CD4-positive, alpha-beta memory T cell (primary cell): ENCODE measurements around the gene PNKD. TPM values are rescaled to one million over a fixed set of nuclear protein-coding genes. Genes with fewer than 3 reads are reported as not detected.

Experiments
- CTCF ChIA-PET: fragments of 350-600 bp; sonication (Branson Sonifier 250); formaldehyde crosslinking; loops from one replicate; lab custom pipeline; 2021; ENCODE audit warnings: inconsistent platforms; ENCODE audit not compliant: partially characterized antibody; lab: Charles Lee
- POLR2A ChIA-PET: fragments of 350-600 bp; sonication (Branson Sonifier 250); formaldehyde crosslinking; loops from one replicate; lab custom pipeline; 2021; ENCODE audit not compliant: partially characterized antibody; lab: Charles Lee
- DNase-seq, 5 donors: peaks; one replicate each; pipeline versions ENCODE4 v3.0.0 to v3.0.0-alpha.2; 2020 to 2022; ENCODE audit warnings: mixed read lengths in 1 of 5
- H3K27ac ChIP-seq: one replicate; pipeline ENCODE4 v1.7.0; 2013; ENCODE audit warnings: low read depth, low read length
- H3K27me3 ChIP-seq: 2 replicates; pipeline ENCODE4 v1.7.0; 2013; ENCODE audit warnings: mild to moderate bottlenecking, low read length, moderate library complexity; ENCODE audit not compliant: insufficient read depth
- H3K36me3 ChIP-seq: 2 replicates; pipeline ENCODE4 v1.7.0; 2013; ENCODE audit warnings: mild to moderate bottlenecking, low read length, moderate library complexity; ENCODE audit not compliant: insufficient read depth
- H3K4me1 ChIP-seq: 2 replicates; pipeline ENCODE4 v1.7.0; 2013; ENCODE audit warnings: mild to moderate bottlenecking, low read length, moderate library complexity; ENCODE audit not compliant: insufficient read depth
- H3K4me3 ChIP-seq, 2 donors: one replicate each; pipeline ENCODE4 v1.7.0; 2013; ENCODE audit warnings: low read length in 2 of 2, mild to moderate bottlenecking in 1 of 2
- H3K9me3 ChIP-seq, 2 donors: one replicate each; pipeline ENCODE4 v1.7.0; 2013; ENCODE audit warnings: low read length in 2 of 2, control low read depth in 1 of 2; ENCODE audit not compliant: control insufficient read depth in 1 of 2
- H3K27ac Mint-ChIP-seq, 7 donors: one replicate each; pipeline ENCODE4 v1.8.0; 2020 to 2021; ENCODE audit warnings: mixed read lengths in 7 of 7, mild to moderate bottlenecking in 6 of 7, inconsistent platforms in 3 of 7, moderate library complexity in 3 of 7
- H3K27me3 Mint-ChIP-seq, 2 donors: one replicate each; pipeline ENCODE4 v1.8.0; 2020 to 2021; ENCODE audit warnings: mixed read lengths in 2 of 2
- H3K36me3 Mint-ChIP-seq, 2 donors: one replicate each; pipeline ENCODE4 v1.8.0; 2020 to 2021; ENCODE audit warnings: mixed read lengths in 2 of 2, inconsistent platforms in 1 of 2, mild to moderate bottlenecking in 1 of 2
- H3K4me1 Mint-ChIP-seq, 4 donors: one replicate each; pipeline ENCODE4 v1.8.0; 2020 to 2021; ENCODE audit warnings: mixed read lengths in 4 of 4, mild to moderate bottlenecking in 1 of 4
- H3K4me3 Mint-ChIP-seq, 8 donors: one replicate each; pipeline ENCODE4 v1.8.0; 2020 to 2021; ENCODE audit warnings: mixed read lengths in 8 of 8, mild to moderate bottlenecking in 7 of 8, moderate library complexity in 6 of 8, inconsistent platforms in 3 of 8
- H3K9me3 Mint-ChIP-seq, 8 donors: one replicate each; pipeline ENCODE4 v1.8.0; 2020 to 2021; ENCODE audit warnings: mixed read lengths in 8 of 8, mild to moderate bottlenecking in 5 of 8, inconsistent platforms in 3 of 8, moderate library complexity in 1 of 8
- intact Hi-C: fragments of 100-400 bp; cut with micrococcal nuclease; formaldehyde crosslinking; loops from one replicate; pipeline ENCODE4 v1.15.1; 2023
- polyA plus RNA-seq, 2 donors: library from polyadenylated mRNA; unstranded; fragments of 300-500 nt; fragmentation: Illumina TruSeq; gene quantifications; one replicate each; pipeline ENCODE4 v1.2.3, GENCODE V29; 2021
- total RNA-seq, 2 experiments: library from RNA; stranded (reverse); gene quantifications; one replicate each; pipeline ENCODE4 v1.2.3, GENCODE V29; 2021

The PNKD gene, protein sequence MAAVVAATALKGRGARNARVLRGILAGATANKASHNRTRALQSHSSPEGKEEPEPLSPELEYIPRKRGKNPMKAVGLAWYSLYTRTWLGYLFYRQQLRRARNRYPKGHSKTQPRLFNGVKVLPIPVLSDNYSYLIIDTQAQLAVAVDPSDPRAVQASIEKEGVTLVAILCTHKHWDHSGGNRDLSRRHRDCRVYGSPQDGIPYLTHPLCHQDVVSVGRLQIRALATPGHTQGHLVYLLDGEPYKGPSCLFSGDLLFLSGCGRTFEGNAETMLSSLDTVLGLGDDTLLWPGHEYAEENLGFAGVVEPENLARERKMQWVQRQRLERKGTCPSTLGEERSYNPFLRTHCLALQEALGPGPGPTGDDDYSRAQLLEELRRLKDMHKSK
- total RNA-seq (10 to 100 TPM; 31.1 to 33.6 TPM), polyA plus RNA-seq (100 to 1,000 TPM in 1 of 2 donors, 10 to 100 TPM in 1; 84.3 to 101 TPM)

DNA sequence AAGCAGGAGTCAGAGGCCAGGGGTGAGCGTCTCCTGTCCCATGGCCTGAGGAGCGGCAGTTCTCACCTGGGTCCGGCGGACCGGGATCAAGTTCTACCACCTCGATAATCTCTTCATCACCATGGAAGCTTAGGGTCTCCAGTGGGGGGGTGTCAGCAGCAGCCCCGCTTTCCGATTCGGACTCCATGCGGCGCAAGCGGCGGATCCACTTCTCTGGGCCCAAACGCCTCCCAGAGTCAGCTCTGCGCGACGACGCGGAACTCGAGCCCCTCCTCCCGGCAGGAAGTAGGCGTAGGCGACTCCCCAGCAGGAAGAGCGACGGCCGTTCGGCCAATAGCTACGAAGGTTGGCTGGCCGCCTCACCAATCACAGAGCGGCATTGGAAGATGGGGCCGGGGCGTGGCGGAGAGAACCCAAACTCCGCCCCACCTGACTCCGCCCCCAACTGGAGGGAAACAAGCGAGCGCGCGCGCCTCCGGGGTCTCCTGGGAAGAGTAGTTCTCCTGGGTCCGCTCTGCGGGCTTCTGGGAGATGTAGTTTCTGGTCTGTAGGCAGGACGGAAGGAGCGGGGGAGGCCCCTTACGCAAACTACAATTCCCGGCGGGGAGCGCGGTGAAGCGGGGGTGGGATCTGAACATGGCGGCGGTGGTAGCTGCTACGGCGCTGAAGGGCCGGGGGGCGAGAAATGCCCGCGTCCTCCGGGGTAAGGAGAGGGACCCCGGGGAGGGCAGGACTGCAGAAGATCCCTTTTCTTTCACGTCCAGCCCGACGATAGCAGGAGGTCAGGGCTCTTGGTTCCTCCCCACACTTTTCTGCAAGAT, at the start of gene PNKD, which contains the start of gene AAMP:
Gene PNKD (plus strand): TSS at position 620 of the 821 bp plus-strand sequence. CDS start 17 bp downstream, at position 637.
Gene AAMP (minus strand): TSS at position 238 of the 821 bp plus-strand sequence. CDS start 51 bp downstream, at position 187.
- H3K4me1 ChIP-seq, result peaks cover 34% of the 10 kb centered on the region
- POLR2A ChIA-PET, result interaction anchor here (0.6 to 9.5 kb wide), 25 partner anchors 12 to 907 kb away, joined by 3 to 188 read pairs (median 5); partner anchors contain the start of genes ARPC2, BCS1L, CATIP and CNPPD1
- intact Hi-C loops, result loop anchor here (1.0 to 5.0 kb wide), 10 partner anchors 16 to 1117 kb away; partner anchors contain the start of genes ARPC2, BCS1L, CNOT9 and DNPEP
- Mint-ChIP-seq H3K4me3 (peak within 1 kb of the TSS; percentile 87 to 96 (median 94)), H3K36me3 (peaks cover 32 to 59% of the 10 kb centered on the region in 2 donors), H3K4me1 (peaks cover 34 to 60% (median 48%) of the 10 kb centered on the region in 4 donors), H3K9me3 (no peaks in the 10 kb centered on the region), H3K27me3 (no peaks in the 10 kb centered on the region), H3K27ac (peak within 1 kb of the TSS; percentile 92 to 96 (median 93))
- peaks cover 42% of the 10 kb centered on the region for H3K36me3 ChIP-seq
- peak; percentile 100 for DNase-seq
- peak within 1 kb of the TSS; percentile 84 for H3K27ac ChIP-seq
- H3K4me3 ChIP-seq, result peak within 1 kb of the TSS; percentile 80 to 91
- H3K9me3 ChIP-seq, result no peaks in the 10 kb centered on the region
- CTCF ChIA-PET, result interaction anchor here (0.6 to 7.5 kb wide), 23 partner anchors 12 to 578 kb away, joined by 3 to 446 read pairs (median 6); partner anchors contain the start of genes CATIP and TMBIM1
- no peaks in the 10 kb centered on the region for H3K27me3 ChIP-seq

DNA sequence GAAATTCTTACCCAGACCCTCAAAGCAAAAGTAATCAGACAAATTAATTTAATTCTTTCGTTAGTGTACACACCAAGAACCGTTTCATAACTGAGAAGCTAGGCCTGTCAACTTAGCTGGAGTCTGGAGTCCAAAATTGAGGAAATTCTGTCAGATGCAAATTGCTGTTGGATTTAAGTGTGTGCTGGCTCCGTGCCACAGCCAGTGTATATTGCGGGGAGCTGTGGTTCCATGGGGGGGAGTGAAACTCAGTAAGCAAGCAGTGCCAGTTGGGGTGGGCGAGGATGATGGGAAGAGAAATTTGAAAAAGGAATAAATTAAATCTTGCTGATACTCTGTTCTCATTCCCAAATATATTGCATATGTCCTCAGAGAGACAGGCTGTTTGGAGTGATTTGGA, 49.3 kb upstream of the PNKD start:
- Histone ChIP-seq H3K27ac (peak overlapping the region; percentile 93), H3K4me3 (peak overlapping the region in 1 of 2 donors; percentile 85), H3K9me3 (no peaks in the 10 kb centered on the region), H3K36me3 (peaks cover 24% of the 10 kb centered on the region), H3K4me1 (peaks cover 81% of the 10 kb centered on the region), H3K27me3 (no peaks in the 10 kb centered on the region)
- Mint-ChIP-seq H3K4me1 (peaks cover 62 to 92% (median 75%) of the 10 kb centered on the region in 4 donors), H3K36me3 (peaks cover 34 to 79% of the 10 kb centered on the region in 2 donors), H3K9me3 (no peaks in the 10 kb centered on the region), H3K27ac (peak overlapping the region; percentile 86 to 97 (median 92)), H3K4me3 (peak overlapping the region; percentile 72 to 98 (median 96)), H3K27me3 (no peaks in the 10 kb centered on the region)
- ChIA-PET POLR2A (interaction anchor here (1.0 to 7.0 kb wide), 8 partner anchors 7 to 179 kb away, joined by 3 to 144 read pairs (median 6); partner anchors contain the start of genes AAMP and PNKD), CTCF (interaction anchor here (1.0 to 8.4 kb wide), 7 partner anchors 9 to 53 kb away, joined by 3 to 67 read pairs (median 6); partner anchors contain the start of genes AAMP and PNKD)
- intact Hi-C loops, result no loop called here
- peak in 1 of 5 donors; percentile 39 for DNase-seq

DNA sequence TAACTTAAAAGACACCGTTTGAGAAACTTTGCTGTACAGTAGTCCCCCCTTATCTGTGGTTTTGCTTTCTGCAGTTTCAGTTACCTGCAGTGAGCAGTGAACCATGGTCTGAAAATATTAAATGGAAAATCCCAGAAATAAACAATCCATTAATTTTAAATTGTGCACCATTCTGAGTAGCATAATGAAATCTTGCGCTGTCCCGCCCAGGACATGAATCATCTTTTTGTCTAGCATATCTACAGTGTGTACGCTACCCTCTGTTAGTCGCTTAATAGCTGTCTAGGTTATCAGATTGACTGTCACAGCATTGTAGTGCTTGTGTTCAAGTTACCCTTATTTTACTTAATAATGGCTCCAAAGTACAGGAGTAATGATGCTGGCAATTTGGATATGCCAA, 47.3 kb upstream of the PNKD start:
- CTCF ChIA-PET, result interaction anchor here (3.0 to 8.4 kb wide), 2 partner anchors 7 to 48 kb away, joined by 13 to 67 read pairs; partner anchors contain the start of genes AAMP and PNKD
- peaks cover 31% of the 10 kb centered on the region for H3K36me3 ChIP-seq
- Mint-ChIP-seq H3K27me3 (no peaks in the 10 kb centered on the region), H3K4me3 (peak overlapping the region; percentile 72 to 95 (median 73)), H3K4me1 (peaks cover 65 to 97% (median 81%) of the 10 kb centered on the region in 4 donors), H3K27ac (peak overlapping the region; percentile 77 to 95 (median 91)), H3K36me3 (peaks cover 42 to 86% of the 10 kb centered on the region in 2 donors), H3K9me3 (no peaks in the 10 kb centered on the region)
- DNase-seq, result peak in 1 of 5 donors; percentile 63
- intact Hi-C loops, result no loop called here
- POLR2A ChIA-PET, result interaction anchor here (1.4 kb wide), 2 partner anchors 64 to 436 kb away, joined by 4 to 7 read pairs; partner anchors contain the start of genes BCS1L and ZNF142
- H3K4me3 ChIP-seq, result peak overlapping the region in 1 of 2 donors; percentile 15
- H3K9me3 ChIP-seq, result no peaks in the 10 kb centered on the region
- peak overlapping the region; percentile 93 for H3K27ac ChIP-seq
- H3K4me1 ChIP-seq, result peaks cover 90% of the 10 kb centered on the region
- H3K27me3 ChIP-seq, result no peaks in the 10 kb centered on the region

DNA sequence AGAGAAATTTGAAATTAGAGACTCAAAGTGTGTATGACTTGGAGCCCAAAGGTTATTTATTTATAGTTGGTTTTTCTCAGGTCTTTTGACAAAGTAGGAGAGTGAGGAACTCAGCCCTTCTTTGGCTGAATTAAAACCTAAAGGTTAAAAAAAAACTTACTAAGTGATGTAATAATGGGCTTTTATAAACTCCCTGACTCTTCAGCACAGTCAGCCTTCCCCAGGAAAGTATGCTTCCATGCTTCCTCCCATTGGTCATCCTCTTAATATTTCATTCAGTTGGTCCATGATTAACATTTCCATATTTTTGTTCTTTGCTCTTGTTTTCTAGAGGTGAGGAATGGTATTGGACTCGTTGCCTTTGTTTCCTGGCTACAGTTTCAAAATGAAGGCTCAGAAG, 46.1 kb upstream of the PNKD start:
- ChIA-PET CTCF (no interaction called here), POLR2A (interaction anchor here (0.8 to 7.9 kb wide), 4 partner anchors 5 to 176 kb away, joined by 3 to 144 read pairs (median 10); partner anchors contain the start of genes AAMP, ARPC2, CTDSP1 and PNKD)
- Mint-ChIP-seq H3K27ac (peak overlapping the region; percentile 77 to 95 (median 91)), H3K9me3 (no peaks in the 10 kb centered on the region), H3K36me3 (peaks cover 49 to 86% of the 10 kb centered on the region in 2 donors), H3K4me1 (peaks cover 68 to 97% (median 86%) of the 10 kb centered on the region in 4 donors), H3K4me3 (peak overlapping the region; percentile 15 to 91 (median 74)), H3K27me3 (no peaks in the 10 kb centered on the region)
- H3K9me3 ChIP-seq, result no peaks in the 10 kb centered on the region
- H3K27me3 ChIP-seq, result no peaks in the 10 kb centered on the region
- peaks cover 97% of the 10 kb centered on the region for H3K4me1 ChIP-seq
- DNase-seq, result no peak
- H3K27ac ChIP-seq, result peak overlapping the region; percentile 93
- intact Hi-C loops, result no loop called here
- H3K36me3 ChIP-seq, result peaks cover 37% of the 10 kb centered on the region
- no peak overlapping the region for H3K4me3 ChIP-seq

DNA sequence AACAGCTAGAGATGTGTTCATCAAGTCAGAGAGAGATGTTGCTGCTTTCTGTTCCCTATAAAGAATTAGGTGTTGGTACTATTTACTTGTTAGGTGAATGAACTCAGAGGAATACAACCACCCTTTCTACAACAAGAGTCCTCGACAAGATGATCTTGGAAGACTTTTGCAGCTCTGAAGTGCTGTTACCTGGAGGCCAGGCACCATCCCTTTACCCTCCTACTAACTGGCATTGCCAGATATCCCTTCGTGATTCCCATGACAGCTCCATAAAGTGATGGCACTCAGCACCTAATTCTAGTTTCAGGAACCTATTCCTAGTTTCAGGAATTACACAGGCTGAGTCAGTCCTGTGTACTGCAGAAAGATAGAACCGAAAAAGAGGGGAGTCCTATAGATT, 43.4 kb upstream of the PNKD start:
- Histone ChIP-seq H3K4me3 (no peak overlapping the region), H3K36me3 (peaks cover 48% of the 10 kb centered on the region), H3K9me3 (no peaks in the 10 kb centered on the region), H3K4me1 (peaks cover 96% of the 10 kb centered on the region), H3K27ac (peak overlapping the region; percentile 0), H3K27me3 (no peaks in the 10 kb centered on the region)
- intact Hi-C loops, result no loop called here
- POLR2A ChIA-PET, result interaction anchor here (1.4 to 7.9 kb wide), 4 partner anchors 8 to 43 kb away, joined by 3 to 144 read pairs (median 10); partner anchors contain the start of genes AAMP, ARPC2 and PNKD
- peak overlapping the region in 6 of 8 donors; percentile 7 to 42 (median 38) for H3K4me3 Mint-ChIP-seq
- CTCF ChIA-PET, result interaction anchor here (0.6 to 7.8 kb wide), 9 partner anchors 8 to 180 kb away, joined by 3 to 67 read pairs (median 4); partner anchors contain the start of genes AAMP, ARPC2 and PNKD
- H3K9me3 Mint-ChIP-seq, result no peaks in the 10 kb centered on the region
- H3K27me3 Mint-ChIP-seq, result no peaks in the 10 kb centered on the region
- peaks cover 60 to 95% (median 80%) of the 10 kb centered on the region in 4 donors for H3K4me1 Mint-ChIP-seq
- DNase-seq, result no peak
- peak overlapping the region; percentile 49 to 93 (median 76) for H3K27ac Mint-ChIP-seq
- peaks cover 44 to 87% of the 10 kb centered on the region in 2 donors for H3K36me3 Mint-ChIP-seq
